CD4-positive, alpha-beta T cell treated with Interleukin-17A for 1 hour (primary cell): ENCODE data around the gene NDUFB10.

Experiments
- DNase-seq: peaks from one replicate; pipeline ENCODE4 v3.0.0-alpha.2; 2020

Gene NDUFB10

GRCh38 chr16:1989209-1990100, 30.1 kb downstream of the NDUFB10 start, which contains the start of gene SYNGR3:
Gene SYNGR3, plus strand, starts transcription at chr16:1989970. Its CDS starts 133 bp downstream, at chr16:1990103.
- DNase-seq: peak; percentile 9

- no peak for DNase-seq
Observed at GRCh38 chr16:1990101-1990350, 30.7 kb downstream of the NDUFB10 start.

GRCh38 chr16:1990351-1991134, 31.2 kb downstream of the NDUFB10 start:
- peak; percentile 64 for DNase-seq

- peak; percentile 76 for DNase-seq
Observed at GRCh38 chr16:1991135-1991551, 31.8 kb downstream of the NDUFB10 start.

GRCh38 chr16:1991588-1991947, 32.2 kb downstream of the NDUFB10 start:
- no peak for DNase-seq

- peak; percentile 98 for DNase-seq
Observed at GRCh38 chr16:1991948-1992703, 32.8 kb downstream of the NDUFB10 start.

GRCh38 chr16:1992704-1993317, 33.5 kb downstream of the NDUFB10 start:
- DNase-seq: no peak

GRCh38 chr16:1993731-1994131, 34.4 kb downstream of the NDUFB10 start:
- peak; percentile 27 for DNase-seq

GRCh38 chr16:1997494-1998359, 38.4 kb downstream of the NDUFB10 start:
- no peak for DNase-seq

- DNase-seq: no peak
Observed at GRCh38 chr16:1998360-1998835, 39.1 kb downstream of the NDUFB10 start.

- no peak for DNase-seq
Observed at GRCh38 chr16:1998852-1999801, 39.8 kb downstream of the NDUFB10 start.

- DNase-seq: no peak
Observed at GRCh38 chr16:1999866-2000514, 40.7 kb downstream of the NDUFB10 start.

- no peak for DNase-seq
Observed at GRCh38 chr16:2001035-2001434, 41.7 kb downstream of the NDUFB10 start.

GRCh38 chr16:2001456-2002355, 42.4 kb downstream of the NDUFB10 start:
- DNase-seq: no peak

GRCh38 chr16:2002406-2003230, 43.3 kb downstream of the NDUFB10 start:
- no peak for DNase-seq

- no peak for DNase-seq
Observed at GRCh38 chr16:2003231-2003826, 44.0 kb downstream of the NDUFB10 start.

GRCh38 chr16:2003827-2004641, 44.7 kb downstream of the NDUFB10 start:
- DNase-seq: peak; percentile 86
